Gastrocnemius medialis (tissue), 4 donors: Measurements from ENCODE around the gene L3MBTL2.

ENCODE experiments used
- CTCF ChIP-seq, 5 experiments: fragments of 450-650 bp in 3 of 5; fragments of 200-600 bp in 2 of 5; sonication (generic) in 2 of 5; IDR thresholded peaks in 4 of 5; conservative IDR thresholded peaks in 1 of 5; 1 replicate in 4 of 5; 2 replicates in 1 of 5; pipeline ENCODE4 v1.5.1; 2016 to 2019; ENCODE audit warnings: antibody characterized with exemption in 5 of 5, mild to moderate bottlenecking in 3 of 5, moderate library complexity in 3 of 5
- POLR2A ChIP-seq, 2 donors: fragments of 450-650 bp; IDR thresholded peaks; one replicate each; pipeline ENCODE4 v1.6.1; 2017; ENCODE audit warnings: antibody characterized with exemption in 2 of 2, mild to moderate bottlenecking in 2 of 2, moderate library complexity in 2 of 2

DNA sequence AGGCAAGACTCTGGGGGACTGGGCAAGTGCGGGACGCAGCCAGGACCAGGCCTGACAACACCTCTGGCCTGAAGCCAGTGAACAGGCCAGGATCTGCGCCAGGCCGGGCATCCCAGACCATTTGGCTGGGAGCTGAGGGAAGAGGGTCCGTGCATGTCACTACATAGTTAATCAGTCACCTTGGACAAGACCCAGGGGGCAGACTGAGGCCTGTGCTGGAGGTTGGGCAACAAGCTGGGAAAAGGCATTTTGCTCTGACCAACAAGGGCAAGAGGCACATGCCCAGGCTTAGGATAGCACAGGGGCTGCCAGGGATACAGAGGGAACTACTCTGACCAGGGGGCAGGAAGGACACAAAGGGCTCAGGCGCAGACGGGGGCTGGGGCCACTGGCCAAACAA lies 42.6 kb downstream of the L3MBTL2 start:
- TF ChIP-seq CTCF (IDR thresholded peaks at IDR 0.05 in 4 of 5, conservative IDR thresholded peaks at IDR 0.05 in 1 of 5) (no peak), POLR2A (IDR thresholded peaks at IDR 0.05) (no peak)
